ENCODE data around the gene C1orf35. TPM values are rescaled to one million over a fixed set of nuclear protein-coding genes. Genes with fewer than 3 reads are reported as not detected.

Gene C1orf35
- total RNA-seq, 1 experiment from 2014 or later = 63.3 TPM

DNA sequence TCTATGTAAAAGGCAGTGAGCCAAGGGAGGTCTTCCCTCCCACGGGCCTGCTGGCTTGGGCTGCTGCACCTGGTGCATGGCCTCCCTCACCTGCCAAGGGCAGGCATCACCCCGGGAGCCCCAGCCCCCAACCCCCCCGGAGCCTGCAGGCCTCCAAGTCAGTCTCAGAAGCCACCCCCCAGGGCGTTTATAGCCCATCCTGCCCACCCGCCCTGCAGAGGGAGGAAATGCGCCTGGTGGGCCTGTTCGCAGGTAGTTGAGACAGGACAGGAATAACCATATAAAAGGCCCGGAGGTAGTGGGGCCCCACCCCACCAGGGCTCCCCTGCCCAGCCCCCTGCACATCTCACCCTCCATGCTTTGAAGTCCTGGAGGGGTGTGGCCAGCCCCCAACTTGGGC is 38.8 kb downstream of the C1orf35 start:
- CTCF ChIA-PET = no interaction called here
- no peak for DNase-seq

DNA sequence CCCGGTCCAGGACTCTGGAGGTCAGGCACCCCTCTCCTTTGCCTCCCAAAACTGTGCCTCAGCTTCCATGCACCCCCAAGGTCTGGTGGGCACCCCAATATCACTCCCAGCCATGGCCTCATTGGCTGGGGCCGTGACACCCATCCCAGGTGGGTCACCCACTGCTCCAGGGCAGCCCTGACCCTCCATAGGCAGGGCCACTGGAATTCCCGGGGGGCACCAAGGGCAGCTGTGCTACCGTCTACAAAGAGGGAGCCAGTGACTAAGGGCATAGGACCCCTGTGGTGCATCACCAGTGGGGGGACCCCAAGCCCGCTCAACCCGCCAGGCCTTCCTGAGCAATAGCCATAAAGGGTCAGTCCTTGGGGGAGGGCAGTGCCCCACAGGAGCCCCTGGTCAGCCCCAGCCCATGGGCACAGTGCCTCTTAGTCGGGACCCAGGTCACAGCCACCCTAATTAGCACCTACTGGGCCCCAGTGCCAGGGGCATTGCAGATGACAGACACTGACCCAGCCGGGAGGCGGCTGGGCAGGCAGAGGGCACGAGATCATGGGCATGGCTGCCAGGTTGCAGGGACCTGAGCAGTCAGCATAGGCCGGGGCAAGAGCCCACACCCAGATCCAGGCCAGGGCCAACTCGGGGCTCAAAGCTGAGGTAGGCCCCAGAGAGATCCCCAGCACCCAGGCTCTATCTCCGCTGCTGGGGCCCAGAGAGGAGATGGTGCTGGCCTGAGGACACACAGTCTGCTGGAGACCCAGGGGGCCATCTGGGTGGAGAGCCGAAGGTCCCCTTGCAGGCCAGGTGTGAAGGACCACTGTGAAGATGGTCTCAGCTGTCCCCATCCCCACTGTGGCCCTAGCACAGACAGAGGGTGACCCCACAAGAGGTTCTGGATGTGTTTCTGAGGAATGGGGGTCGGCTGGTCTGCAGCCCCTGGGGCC is 39.6 kb downstream of the C1orf35 start:
- ChIA-PET POLR2A (ENCODE audit: unreplicated experiment) (no interaction called here), CTCF (no interaction called here)
- H3K9me3 ChIP-seq (ENCODE audit: low read length) = no peaks in the 10 kb centered on the region
- H4K20me1 ChIP-seq (ENCODE audit: low read length) = no peaks in the 10 kb centered on the region
- H3K36me3 ChIP-seq (ENCODE audit: low read depth, low read length) = no peaks in the 10 kb centered on the region
- ATAC-seq (no peak), DNase-seq (no peak)
- no peaks in the 10 kb centered on the region for H3K9me2 ChIP-seq (replicated peaks; ENCODE audit: low read length)
- no peak overlapping the region for H3K27ac ChIP-seq (ENCODE audit: low read length)
- intact Hi-C loops (cut with micrococcal nuclease) = no loop called here
- no peak overlapping the region for H2AFZ ChIP-seq (ENCODE audit: low read length)
- no peak overlapping the region for H3K4me2 ChIP-seq (ENCODE audit: low read length)
- no TSS peak for BruUV-seq (replicated peaks)
- no peaks in the 10 kb centered on the region for H3F3A ChIP-seq (ENCODE audit: low read length, unreplicated experiment)
- no peaks in the 10 kb centered on the region for H3K79me2 ChIP-seq (ENCODE audit: low read length)
- 0 out of 2 replicates have a peak, but pooled peaks cover 4% of the 10 kb centered on the region for H3K4me1 ChIP-seq (ENCODE audit: insufficient read depth, low read length)
- no peak overlapping the region for H3K9ac ChIP-seq (ENCODE audit: low read length)
- H3K27me3 ChIP-seq (ENCODE audit: low read length) = peaks cover 9% of the 10 kb centered on the region
- TF ChIP-seq EZH2 (IDR thresholded peaks at IDR 0.05; ENCODE audit: low read length, unreplicated experiment) (no peak), EZH2phosphoT487 (IDR thresholded peaks at IDR 0.05; ENCODE audit: borderline replicate concordance, low read length) (no peak)
- TF ChIP-seq, protein P1, sequence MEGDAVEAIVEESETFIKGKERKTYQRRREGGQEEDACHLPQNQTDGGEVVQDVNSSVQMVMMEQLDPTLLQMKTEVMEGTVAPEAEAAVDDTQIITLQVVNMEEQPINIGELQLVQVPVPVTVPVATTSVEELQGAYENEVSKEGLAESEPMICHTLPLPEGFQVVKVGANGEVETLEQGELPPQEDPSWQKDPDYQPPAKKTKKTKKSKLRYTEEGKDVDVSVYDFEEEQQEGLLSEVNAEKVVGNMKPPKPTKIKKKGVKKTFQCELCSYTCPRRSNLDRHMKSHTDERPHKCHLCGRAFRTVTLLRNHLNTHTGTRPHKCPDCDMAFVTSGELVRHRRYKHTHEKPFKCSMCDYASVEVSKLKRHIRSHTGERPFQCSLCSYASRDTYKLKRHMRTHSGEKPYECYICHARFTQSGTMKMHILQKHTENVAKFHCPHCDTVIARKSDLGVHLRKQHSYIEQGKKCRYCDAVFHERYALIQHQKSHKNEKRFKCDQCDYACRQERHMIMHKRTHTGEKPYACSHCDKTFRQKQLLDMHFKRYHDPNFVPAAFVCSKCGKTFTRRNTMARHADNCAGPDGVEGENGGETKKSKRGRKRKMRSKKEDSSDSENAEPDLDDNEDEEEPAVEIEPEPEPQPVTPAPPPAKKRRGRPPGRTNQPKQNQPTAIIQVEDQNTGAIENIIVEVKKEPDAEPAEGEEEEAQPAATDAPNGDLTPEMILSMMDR (conservative IDR thresholded peaks at IDR 0.05; ENCODE audit: low read depth, low read length) = no peak
- no peak overlapping the region for H3K4me3 ChIP-seq (ENCODE audit: low read length)

More for the DNA sequence above, 38.8 kb downstream of the C1orf35 start:
- Histone ChIP-seq H2AFZ (ENCODE audit: low read length) (no peak overlapping the region), H3K79me2 (ENCODE audit: low read length) (no peaks in the 10 kb centered on the region), H3K9ac (ENCODE audit: low read length) (no peak overlapping the region), H4K20me1 (ENCODE audit: low read length) (no peaks in the 10 kb centered on the region), H3K9me2 (replicated peaks; ENCODE audit: low read length) (no peaks in the 10 kb centered on the region), H3F3A (ENCODE audit: low read length, unreplicated experiment) (no peaks in the 10 kb centered on the region), H3K27me3 (ENCODE audit: low read length) (peaks cover 9% of the 10 kb centered on the region), H3K4me1 (ENCODE audit: insufficient read depth, low read length) (0 out of 2 replicates have a peak, but pooled peaks cover 4% of the 10 kb centered on the region), H3K36me3 (ENCODE audit: low read depth, low read length) (no peaks in the 10 kb centered on the region), H3K27ac (ENCODE audit: low read length) (no peak overlapping the region), H3K4me3 (ENCODE audit: low read length) (no peak overlapping the region), H3K4me2 (ENCODE audit: low read length) (no peak overlapping the region), H3K9me3 (ENCODE audit: low read length) (no peaks in the 10 kb centered on the region)
- TF ChIP-seq EZH2phosphoT487 (IDR thresholded peaks at IDR 0.05; ENCODE audit: borderline replicate concordance, low read length) = no peak
- no peak for TF ChIP-seq EZH2 (IDR thresholded peaks at IDR 0.05; ENCODE audit: low read length, unreplicated experiment)
- TF ChIP-seq, protein P1 (conservative IDR thresholded peaks at IDR 0.05; ENCODE audit: low read depth, low read length) = no peak
- no peak for ATAC-seq
- intact Hi-C loops (cut with micrococcal nuclease) = no loop called here
- POLR2A ChIA-PET (ENCODE audit: unreplicated experiment) = no interaction called here
- BruUV-seq (replicated peaks) = no TSS peak

DNA sequence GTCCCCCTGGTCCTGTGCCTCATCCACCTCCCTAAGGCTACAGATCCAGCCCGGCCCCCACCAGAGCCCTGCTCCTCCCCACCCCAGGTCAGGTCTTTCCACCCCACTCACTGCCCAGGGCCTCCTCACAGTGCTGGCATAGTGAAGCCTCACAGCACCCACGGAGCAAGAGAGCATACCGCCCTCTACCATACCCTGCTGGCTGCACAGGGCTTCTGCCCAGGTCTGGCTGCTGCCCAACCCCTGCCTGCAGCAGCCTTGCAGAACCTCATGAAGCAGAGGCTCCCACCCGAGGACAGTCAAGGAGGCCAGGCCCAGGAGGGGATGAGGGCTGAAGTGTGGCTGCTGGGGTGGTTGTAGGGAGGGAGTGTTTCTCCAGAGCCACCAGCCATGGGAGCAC is 40.3 kb downstream of the C1orf35 start:
- Histone ChIP-seq H3K27me3 (ENCODE audit: low read length) (peaks cover 9% of the 10 kb centered on the region), H2AFZ (ENCODE audit: low read length) (no peak overlapping the region), H3K4me3 (ENCODE audit: low read length) (no peak overlapping the region), H3K9ac (ENCODE audit: low read length) (no peak overlapping the region), H3K4me1 (ENCODE audit: insufficient read depth, low read length) (0 out of 2 replicates have a peak, but pooled peaks cover 4% of the 10 kb centered on the region), H3K4me2 (ENCODE audit: low read length) (no peak overlapping the region), H3K79me2 (ENCODE audit: low read length) (no peaks in the 10 kb centered on the region), H3F3A (ENCODE audit: low read length, unreplicated experiment) (no peaks in the 10 kb centered on the region), H3K9me3 (ENCODE audit: low read length) (no peaks in the 10 kb centered on the region), H4K20me1 (ENCODE audit: low read length) (no peaks in the 10 kb centered on the region), H3K36me3 (ENCODE audit: low read depth, low read length) (no peaks in the 10 kb centered on the region), H3K27ac (ENCODE audit: low read length) (no peak overlapping the region), H3K9me2 (replicated peaks; ENCODE audit: low read length) (no peaks in the 10 kb centered on the region)
- TF ChIP-seq EZH2 (IDR thresholded peaks at IDR 0.05; ENCODE audit: low read length, unreplicated experiment) (no peak), EZH2phosphoT487 (IDR thresholded peaks at IDR 0.05; ENCODE audit: borderline replicate concordance, low read length) (no peak)
- TF ChIP-seq, protein P1 (conservative IDR thresholded peaks at IDR 0.05; ENCODE audit: low read depth, low read length) = peak; percentile 57; the same call in 1 of the 2 replicates
- peak; percentile 11; the same call in 1 of the 2 replicates for ATAC-seq
- intact Hi-C loops (cut with micrococcal nuclease) = no loop called here
- POLR2A ChIA-PET (ENCODE audit: unreplicated experiment) = no interaction called here
- no TSS peak for BruUV-seq (replicated peaks)
- CTCF ChIA-PET = no interaction called here
- peak; percentile 49 for DNase-seq

All from PC-3 (cell line).